Activated T-helper 1 cell treated with Interleukin-2 at 50 U/mL for 16 hours (primary cell): ENCODE results near the gene ACVR1.

ENCODE experiments used
- DNase-seq: peaks from one replicate; pipeline ENCODE4 v3.0.0-alpha.2; 2020; ENCODE audit warnings: low read depth

The ACVR1 gene

DNA sequence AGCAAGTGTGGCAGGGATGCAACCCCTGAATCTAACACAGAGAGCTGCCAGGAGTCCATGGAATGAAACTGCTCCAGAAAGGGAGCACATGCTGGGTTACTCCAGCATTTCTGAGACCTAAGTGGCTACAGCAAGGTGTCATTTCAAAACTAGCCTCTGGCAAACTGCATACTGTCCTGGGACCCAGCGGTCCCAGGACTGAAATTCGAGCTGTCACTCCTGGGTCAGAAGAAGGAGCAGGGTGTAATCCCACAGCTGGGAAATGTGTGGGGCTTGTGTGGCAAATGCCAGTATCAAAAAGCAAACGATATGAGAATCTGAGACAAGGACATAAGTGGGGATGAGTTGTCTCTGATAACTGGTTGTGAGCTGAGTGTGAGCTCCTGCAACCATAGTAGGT lies 177.1 kb downstream of the ACVR1 start:
- no peak for DNase-seq

DNA sequence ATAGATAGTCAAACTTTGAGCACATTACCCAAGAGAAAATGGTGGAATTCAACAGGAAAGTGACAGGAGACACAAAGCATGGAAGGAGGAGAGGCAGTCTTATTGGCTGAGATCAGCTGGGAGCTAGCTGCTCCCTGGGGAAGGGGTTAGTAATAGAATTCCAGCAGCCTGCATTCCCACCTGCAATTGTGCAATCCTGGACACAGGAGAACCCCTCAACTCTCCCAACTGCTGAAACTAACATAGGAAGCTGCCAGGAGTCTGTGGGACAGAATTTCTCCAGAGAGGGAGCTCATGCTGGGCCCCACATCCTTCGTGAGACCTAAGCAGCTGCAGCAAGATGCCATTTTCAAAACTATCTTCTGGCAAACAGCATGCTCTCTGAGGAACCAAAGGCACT lies 177.7 kb downstream of the ACVR1 start:
- no peak for DNase-seq

DNA sequence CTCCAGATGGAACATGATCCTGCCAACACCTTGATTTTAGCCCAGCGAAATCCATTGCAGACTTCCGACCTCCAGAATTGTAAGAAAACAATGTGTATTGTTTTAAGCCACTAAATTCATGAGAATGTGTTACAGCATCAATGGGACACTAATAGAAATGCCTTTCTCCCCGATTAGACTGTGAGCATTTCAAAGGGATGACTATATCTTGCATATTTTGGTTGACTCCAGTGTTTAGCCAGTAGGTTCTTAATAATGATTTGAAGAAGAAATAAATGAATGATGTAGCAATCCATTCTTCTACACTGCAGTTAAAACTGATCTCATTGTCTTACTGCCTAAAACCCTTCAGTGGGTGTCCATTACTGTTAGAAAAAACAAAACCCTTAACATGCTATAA lies 180.1 kb downstream of the ACVR1 start:
- DNase-seq = no peak

DNA sequence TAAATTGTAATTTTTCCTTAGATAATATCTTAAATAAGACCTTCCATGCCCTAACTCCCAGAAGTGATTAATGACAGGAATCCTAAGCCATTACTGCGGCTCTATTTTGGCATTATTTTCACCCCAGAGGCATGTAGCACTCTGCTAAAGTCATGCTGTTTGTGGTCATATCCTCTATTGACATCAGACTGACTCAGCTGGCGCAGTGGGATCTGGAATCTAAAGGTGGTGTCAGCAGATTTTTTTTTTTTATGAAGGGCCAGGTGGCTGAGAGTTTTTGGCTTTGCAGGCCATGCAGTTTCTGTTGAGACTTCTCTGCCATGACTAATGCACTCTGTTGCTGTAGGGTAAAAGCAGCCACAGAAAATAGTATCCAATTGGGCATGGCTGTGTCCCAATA lies 183.4 kb downstream of the ACVR1 start:
- no peak for DNase-seq

DNA sequence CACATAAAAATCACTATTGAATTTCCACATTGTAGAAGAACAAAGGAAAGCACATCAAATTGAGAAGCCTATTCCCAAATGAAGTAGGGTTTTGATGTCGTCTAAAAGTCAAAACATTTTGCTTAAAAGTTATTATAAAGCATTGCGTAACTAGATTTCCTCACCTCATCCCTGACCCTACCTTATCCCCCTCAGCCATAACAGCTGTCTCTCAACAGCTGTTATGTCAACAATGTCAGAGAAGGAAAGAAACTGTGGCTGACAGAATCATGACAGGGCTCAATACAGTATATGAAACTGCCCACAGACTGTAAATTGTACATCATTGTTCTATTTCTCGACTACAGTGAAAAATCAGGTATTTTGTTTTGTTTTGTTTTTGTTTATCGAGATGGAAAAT lies 184.4 kb downstream of the ACVR1 start:
- no peak for DNase-seq

DNA sequence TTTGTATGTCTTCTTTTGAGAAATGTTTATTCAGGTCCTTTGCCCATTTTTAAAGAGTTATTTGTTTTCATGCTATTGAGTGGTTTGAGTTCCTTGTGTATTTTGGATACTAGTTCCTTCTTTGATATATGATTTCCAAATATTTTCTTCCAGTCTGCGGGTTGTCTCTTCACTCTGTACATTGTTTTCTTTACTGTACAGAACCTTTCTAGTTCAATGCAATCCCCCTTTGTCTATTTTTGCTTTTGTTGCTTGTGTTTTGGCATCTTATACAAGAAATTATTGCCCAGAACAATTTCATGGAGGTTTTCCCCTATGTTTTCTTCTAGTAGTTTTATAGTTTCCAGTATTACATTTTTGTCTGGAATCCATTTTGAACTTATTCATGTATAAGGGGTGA lies 185.0 kb downstream of the ACVR1 start:
- DNase-seq = no peak
